GM18520 (cell line): ENCODE results near the gene MCEMP1.

Experiments used
- ATAC-seq: cut with Tn5 transposase; IDR thresholded peaks from one replicate; pipeline ENCODE4 v1.9.1; 2021; ENCODE audit not compliant: unreplicated experiment

Gene MCEMP1, protein sequence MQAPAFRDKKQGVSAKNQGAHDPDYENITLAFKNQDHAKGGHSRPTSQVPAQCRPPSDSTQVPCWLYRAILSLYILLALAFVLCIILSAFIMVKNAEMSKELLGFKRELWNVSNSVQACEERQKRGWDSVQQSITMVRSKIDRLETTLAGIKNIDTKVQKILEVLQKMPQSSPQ

DNA sequence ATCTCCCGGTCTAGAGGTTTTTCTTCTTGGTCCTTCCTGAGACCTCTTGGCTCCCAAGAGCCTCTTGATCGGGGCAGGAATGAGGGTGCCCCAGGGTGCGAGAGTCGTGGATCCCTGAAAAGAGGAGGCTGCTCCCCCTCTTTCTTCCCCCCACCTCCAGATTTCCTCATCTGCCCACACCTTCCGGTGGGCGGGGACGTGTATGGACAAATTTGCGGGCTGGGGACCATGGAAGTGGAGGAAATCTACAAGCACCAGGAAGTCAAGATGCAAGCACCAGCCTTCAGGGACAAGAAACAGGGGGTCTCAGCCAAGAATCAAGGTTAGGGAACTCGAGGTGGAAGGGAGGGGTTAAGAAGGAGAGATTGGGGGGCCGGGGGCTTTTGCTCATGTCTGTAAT, at the start of gene MCEMP1:
MCEMP1 (plus strand) TSS at position 237 of the 400 bp plus-strand sequence; CDS start at position 268, 31 bp downstream.
- no peak for ATAC-seq

DNA sequence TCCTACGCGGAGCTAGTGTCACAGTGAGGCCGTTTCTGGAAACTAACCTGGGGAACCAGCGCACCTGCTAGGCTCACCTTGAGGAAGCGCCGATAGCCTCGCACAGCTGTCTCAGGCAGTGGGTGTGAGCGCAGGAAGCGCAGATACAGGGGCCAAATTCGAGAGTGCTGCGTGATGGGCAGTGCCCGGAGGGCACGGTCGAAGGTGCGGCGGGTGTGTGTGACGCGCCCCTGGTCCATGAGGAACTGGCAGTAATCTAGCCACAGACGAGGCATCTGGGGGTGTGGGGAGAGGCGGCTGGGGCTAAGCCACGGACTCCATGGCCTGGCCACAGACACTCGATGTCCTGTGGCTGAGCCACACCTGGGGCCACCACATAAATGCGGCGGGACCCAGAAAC, 49.7 kb upstream of the MCEMP1 start:
- ATAC-seq, result no peak

DNA sequence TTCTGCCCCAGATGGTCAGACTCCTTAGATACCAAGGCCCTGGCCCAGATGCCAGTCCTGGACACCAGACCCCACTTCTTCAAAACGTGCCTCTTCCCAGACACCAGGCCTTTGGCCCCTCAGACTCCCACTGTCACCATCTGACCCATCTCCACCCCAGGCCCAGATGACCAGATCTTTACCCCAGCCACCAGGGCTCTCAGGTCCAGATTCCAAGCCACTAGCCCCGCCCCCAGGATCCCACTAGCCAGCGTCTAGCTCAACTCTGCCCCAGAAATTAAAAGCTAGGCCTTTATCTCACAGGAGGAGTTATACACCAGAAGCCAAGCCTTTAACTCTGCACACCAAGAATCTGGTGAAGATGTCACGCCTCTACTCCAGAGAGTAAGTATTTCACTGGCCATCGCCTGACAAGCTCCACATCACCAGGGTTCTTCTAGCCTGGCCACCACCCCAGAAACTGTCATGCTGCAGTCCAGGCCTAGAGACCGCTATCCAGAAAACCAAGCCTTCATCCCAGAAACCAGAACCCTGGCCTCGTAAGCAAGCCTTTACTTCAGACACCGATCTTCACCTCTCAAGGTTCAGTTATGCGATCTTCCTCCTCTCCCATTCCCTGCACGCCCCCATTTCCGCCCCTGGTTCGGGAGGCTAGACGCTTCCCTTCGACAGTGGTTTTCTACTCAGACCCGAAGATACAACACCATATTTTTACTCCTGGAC, 48.1 kb upstream of the MCEMP1 start:
- no peak for ATAC-seq

DNA sequence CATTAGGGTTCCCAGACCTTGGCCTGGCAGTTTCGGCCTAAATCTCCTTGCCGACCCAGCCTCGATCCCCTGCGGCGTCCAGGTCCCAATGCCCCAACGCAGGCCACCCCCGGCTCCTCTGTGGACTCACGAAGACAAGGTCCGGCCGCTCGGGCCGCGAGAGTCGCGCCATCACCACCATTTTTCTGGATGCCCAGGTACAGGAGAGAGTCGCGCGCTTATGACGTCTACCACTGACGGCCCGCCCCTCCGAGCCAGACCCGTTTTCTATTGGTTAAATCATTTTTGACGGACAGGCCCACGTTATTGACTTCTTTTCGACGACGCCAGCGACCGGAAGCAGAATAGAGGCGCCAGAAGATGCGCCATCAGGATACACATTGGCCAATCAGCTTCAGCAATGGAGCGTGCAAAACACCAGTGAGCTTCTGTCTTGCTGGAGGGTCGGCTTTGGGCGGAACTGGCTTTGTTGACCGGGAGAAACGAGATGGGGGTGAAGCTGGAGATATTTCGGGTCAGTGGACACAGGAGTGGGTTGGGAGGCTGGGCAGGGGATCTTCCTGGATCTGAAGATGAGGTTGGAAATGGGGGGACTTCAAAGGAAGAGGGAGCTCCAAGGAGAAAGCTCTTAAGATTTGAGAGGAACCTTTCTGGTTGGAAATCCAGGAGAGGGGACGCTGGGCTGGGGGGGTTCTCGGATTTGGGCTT, 47.4 kb upstream of the MCEMP1 start, which contains the start of the genes PET100 and XAB2:
PET100 (plus strand) TSS at position 447 of the 708 bp plus-strand sequence; CDS start at position 488, 41 bp downstream.
XAB2 (minus strand) TSS at position 199 of the 708 bp plus-strand sequence; CDS start at position 181, 18 bp downstream.
- ATAC-seq, result peak; percentile 98

DNA sequence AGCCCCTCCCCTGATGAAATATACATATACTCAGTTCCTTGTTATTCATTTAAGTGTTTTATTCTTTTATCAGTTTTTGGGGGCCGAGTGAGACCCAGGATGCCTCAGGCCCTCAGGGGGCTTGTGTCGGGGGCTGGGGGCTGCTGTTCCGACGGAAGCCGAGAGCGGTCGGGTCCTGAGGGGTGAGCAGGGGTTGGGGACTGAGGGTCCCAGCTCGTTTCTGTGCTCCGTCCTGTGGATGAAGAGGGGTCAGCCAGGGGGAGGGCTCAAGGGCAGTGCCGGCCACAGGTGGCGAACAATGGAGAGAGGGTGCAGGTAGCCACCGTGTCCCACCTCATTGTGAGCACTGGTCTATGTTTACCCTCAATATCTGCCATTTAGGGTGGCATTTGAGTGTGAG, 45.3 kb upstream of the MCEMP1 start:
- ATAC-seq, result no peak

DNA sequence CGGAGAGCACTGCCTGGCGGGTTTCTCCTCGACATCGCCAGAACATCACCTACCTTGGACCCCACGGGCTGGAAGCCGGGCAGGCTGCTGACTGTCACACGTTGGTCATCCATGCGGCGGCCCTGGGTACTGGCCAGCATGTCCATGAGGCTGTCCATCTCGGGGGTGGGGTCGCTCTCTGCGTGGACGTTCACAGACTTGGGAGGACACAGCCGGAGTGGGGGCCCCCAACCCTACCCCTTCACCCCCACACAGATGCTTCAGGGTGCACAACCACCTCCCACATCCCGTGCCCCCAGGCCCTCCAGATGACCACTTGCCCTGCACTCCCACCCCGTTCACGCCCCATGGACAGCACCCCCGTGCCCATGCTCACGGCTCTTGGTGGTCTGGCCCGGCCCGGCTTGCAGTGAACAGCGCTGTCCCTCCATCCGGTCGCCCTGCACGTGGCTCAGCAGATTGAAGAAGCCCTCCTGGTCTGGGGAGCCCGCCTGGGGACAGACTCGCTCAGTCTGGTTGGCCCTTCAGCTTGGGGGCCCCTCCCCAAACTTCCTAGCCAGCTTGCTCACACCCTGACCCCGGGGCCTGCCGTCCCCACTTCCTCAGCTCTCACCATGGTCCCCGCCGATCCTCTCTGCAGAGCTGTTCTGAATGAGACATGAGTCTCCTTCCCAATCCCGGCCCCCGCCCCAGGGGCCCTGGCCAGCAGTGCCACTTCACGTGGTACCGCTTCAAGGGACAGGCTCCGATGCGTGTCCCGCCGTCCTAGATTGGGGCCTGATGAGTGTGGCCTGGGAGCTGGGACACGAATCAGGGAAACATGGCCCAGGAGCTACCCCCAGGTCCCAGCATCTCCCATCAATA, 44.3 kb upstream of the MCEMP1 start:
- ATAC-seq, result no peak

DNA sequence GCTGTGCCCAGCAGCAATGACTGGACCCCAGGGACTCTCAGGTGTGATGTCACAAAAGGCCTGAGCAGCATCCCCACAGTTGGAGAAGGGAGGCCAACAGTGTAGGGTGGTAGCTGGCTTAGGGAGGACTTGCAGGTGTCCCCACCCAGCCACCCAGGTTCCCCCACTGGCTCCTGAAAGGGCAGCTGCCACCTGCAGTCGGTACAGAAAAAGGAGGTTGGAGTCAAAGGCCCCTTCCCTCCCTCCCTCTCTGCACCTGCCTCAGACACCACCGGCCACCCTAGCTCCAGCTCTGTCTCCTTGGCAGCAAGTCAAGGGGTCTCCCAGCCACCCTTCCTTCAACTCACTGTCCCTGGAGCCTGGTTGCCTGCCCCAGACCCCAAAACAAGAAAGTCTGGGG, 43.2 kb upstream of the MCEMP1 start, which contains the start of gene PCP2:
PCP2 (minus strand) TSS at position 22 of the 400 bp plus-strand sequence. CDS start 262 bp downstream, outside the sequence.
- ATAC-seq, result no peak

DNA sequence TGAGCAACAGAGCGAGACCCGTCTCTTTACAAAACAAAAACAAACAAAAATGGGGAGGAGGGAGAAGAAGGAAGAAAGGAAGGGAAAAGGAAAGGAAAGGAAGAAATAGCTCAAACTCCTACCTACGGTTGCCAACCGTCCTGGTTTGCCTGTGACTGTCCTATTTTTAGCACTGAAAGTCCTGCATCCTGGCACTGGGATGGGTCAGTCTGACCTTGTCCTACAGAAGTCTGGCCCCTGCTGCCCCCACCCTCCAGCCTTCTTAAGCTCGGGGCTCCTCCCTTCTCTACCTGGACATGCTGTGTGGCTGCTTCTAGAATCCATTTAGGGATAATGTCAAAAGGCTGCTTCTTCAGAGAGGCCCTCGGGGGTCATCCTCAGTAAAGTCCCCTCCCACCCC, 41.2 kb upstream of the MCEMP1 start:
- no peak for ATAC-seq

DNA sequence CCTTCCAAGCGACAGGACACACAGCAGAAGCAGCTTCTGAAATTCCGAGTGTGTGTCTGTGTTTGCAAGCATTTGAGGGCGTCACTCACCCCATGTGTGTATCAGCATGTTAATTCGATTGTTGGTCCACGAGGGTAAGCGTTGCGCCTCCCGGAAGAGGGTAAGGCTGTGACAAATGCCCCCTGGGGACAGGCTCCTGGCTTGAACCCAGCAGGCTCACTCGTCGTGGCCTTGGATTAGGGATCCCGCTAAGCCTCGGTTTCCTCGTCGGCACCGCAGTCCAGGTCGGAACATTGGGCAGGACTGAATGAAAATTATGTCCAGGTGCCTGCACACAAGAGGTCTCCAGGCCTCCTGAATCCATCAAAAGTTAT, 40.6 kb upstream of the MCEMP1 start:
- ATAC-seq, result no peak

DNA sequence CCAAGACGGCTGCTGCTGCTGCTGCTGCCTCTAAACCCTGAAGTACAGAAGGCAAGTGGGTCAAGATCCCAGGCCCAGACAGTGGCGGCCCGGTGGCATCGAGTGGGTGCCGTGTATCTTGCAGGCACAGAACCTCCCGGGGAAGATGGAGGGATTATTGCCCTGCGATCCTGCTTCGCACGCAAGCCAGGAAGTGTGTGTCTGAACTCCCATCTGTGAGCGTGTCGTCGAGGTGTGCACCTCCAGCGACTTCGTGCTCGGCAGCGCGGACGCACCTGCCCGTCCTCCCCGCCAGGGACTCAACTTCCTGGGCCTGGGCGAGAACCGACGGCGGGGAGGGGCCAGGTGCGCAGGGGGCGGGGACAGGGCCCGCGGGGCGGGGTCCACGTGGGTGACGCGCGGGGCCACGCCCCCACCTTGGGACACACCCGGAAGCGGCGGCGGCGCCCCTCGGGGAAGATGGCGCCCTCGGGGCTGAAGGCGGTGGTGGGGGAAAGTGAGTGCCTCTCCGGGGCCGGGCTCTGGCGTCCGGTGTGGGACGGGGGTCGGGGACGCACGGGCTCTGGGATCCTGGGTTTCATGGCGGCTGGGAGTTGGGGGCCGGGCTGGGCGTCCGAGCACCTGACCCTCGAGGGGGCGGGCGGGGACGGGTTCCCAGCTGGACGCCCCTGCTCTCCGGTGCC, 40.1 kb upstream of the MCEMP1 start, which contains the start of gene STXBP2:
STXBP2 (plus strand) TSS at position 420 of the 683 bp plus-strand sequence; CDS start at position 460, 40 bp downstream.
- ATAC-seq, result peak; percentile 42

DNA sequence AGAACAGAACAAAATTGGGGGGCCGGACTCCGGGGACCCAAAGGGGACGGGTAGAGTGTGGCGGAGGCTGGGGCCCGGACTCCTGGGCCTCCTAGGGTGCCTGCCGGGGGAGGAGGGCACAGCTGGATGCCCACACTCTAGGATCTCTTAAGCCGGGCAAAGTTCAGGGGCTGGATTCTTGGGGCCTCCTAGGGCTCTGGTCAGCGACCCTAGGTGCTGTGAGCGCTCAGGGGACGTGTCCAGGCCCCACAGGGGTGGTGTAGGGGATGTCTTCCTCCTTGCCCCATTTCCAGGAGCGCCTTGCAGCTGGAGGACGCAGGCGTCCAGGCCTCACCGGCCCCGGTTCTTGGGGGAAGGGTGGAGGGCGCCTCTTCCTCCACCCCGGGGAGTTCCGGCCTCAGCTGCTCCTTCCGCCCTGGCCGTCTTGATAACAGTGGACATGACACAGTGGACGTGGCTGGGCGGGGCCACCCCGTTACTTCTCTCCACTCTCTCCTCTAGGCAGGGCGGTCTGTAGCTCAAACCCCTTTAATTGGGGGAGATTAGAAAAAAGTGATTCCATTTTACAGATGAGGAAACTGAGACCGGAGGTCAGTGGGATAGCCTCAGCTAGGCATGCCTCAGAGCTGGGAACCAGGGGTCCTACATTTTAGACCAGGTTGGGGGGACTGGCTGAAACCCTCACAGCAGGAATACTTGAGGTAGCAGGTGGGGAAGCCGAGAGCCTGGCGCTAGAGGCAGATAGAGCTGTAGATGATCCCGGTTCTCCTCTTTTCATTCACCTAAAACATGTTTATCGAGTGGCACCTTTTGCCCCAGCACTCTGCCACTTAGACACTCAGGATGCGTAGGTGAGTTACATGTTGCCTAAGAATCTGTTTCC, 39.3 kb upstream of the MCEMP1 start:
- ATAC-seq, result no peak

DNA sequence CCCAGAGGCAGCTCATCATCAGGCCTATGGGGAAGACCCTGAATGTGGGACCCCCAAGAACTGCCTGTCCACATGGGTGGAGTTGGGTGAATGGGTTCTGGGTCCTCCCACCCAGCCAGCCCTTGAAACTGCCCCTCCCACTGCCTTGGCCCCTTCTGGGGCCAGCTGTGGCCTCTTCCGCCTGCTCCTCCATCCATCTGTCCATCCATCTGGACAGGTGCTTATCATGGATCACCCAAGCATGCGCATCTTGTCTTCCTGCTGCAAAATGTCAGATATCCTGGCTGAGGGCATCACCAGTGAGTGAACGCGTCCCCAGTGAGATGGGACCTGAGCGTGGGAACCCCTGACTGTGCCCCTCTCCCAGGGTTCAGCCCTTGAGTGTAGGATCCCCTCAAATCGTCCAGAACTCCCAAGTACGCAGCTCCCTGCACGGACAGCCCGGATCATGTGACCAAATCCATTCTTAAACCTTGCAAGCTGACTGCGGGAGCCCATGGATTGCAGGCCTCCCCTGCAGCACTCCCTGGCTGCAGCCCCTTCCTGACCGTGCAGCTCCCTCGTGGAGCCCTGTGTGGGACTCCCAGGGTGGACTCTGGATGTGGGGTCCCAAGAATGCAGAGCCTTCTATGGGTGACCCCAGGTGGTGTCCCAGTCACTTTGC, 38.0 kb upstream of the MCEMP1 start:
- ATAC-seq, result no peak

DNA sequence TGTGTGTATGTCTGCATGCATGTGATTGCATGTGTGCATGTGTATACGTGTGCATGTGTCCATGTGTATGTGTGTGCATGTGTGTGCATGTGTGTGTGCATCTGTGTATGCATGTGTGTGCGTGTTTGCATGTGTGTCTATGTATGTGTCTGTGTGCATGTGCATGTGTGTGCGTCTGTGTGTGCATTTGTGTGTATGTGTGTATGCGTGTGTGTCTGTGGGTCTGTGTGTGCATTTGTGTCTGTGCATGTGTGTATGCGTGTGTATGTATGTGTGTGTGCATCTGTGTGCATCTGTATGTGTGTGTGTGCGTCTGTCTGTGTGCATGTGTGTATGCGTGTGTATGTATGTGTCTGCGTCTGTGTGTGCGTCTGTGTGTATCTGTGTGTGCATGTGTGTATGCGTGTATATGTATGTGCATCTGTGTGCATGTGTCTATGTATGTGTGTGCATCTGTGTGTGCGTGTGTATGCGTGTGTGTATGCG, 37.0 kb upstream of the MCEMP1 start:
- no peak for ATAC-seq

DNA sequence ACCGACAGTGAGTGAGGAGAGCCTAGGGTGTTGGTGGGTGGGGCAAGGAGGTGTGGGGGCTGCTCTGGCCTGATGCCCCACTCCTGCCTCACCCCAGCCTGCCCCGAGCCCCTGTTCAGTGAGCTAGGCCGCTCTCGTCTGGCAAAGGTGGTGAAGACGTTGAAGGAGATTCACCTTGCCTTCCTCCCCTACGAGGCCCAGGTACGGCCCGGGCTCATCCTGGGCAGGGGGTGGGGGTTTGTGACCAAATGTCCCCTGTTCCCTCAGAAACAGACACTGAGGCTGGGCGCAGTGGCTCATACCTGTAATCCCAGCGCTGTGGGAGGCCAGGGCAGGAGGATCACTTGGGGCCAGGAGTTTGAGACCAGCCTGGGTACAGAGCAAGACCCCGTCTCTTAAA, 36.1 kb upstream of the MCEMP1 start:
- ATAC-seq, result no peak

DNA sequence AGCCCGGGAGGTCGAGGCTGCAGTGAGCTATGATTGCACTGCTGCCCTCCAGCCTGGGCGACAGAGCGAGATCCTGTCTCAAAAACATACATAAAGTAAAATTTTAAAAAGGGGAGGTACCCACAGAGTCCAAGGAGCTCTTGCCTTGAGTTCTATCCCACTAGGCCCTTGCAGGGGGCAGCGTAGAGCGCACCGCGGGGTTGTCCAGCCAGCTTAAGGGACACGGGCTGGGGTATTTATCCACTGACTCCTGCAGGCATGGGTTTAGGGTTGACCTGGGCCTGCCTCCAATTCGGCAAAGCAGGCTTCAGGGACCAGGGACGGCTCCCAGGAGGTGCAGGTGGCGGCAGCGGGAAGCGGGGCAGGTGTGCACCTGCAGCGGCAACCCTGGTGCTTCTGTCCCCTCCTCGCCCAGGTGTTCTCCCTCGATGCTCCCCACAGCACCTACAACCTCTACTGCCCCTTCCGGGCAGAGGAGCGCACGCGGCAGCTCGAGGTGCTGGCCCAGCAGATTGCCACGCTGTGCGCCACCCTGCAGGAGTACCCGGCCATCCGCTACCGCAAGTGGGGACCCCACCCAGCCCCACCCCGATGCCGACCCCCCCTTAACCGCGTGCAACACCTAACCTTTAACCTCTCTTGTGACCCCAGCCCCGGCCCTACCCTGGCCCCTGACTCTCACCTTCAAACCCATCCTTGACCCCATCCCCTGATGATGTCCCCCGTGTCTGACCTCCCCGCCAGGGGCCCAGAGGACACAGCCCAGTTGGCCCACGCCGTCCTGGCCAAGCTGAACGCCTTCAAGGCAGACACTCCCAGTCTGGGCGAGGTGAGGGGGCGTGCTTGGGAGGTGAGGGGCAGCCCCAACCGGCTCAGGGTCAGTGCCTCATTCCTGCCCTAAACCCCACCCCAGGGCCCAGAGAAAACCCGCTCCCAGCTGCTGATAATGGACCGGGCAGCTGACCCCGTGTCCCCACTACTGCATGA, 35.3 kb upstream of the MCEMP1 start:
- ATAC-seq, result no peak

DNA sequence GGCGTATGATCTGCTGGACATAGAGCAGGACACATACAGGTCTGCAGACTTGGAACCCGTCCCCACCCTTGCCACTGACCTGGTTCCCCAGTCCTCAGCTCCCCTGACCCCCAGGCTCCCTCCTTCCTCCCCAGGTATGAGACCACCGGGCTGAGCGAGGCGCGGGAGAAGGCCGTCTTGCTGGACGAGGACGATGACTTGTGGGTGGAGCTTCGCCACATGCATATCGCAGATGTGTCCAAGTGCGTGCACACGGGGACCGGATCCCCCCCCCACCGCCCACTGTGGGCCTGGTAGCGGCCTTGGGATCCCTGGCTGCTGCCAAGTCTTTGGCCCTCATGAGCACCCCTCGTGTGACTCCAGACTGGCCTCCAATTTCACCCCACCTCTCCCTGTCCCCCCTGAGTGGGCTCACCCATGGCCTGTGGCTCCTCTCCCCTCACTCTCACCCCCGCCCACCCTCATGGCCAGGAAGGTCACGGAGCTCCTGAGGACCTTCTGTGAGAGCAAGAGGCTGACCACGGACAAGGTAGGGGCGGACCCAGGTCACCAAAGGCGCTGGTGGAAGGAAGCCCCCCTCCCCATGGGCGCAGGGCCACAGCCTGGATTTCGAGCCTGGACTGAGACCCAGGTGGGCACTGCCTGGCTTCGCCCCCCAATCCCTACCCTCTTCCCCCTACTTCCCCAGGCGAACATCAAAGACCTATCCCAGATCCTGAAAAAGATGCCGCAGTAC, 34.4 kb upstream of the MCEMP1 start:
- ATAC-seq, result no peak

DNA sequence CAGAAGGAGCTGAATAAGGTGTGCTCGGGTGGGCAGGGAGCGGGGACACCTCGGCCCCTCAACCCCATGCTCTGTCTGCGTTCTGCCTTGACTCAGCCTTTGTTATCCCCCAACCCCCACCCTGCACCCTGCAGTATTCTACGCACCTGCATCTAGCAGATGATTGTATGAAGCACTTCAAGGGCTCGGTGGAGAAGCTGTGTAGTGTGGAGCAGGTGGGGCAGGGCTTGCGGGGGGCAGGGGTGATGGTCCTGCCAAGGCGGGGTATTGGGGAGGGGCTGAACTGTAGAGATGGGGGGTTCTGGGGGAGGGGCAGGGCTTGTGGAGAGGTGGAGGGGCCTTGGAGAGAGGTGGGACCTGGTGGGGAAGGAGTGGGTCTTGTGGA, 33.9 kb upstream of the MCEMP1 start:
- ATAC-seq, result no peak
